SH-SY5Y (cell line): ENCODE data around the gene OBSL1.

Experiments used
- GATA2 ChIP-seq: IDR thresholded peaks from 2 replicates; pipeline ENCODE4 v1.6.1; 2011; ENCODE audit warnings: mild to moderate bottlenecking, low read depth, low read length
- GATA3 ChIP-seq: IDR thresholded peaks from 2 replicates; pipeline ENCODE4 v1.6.1; 2011; ENCODE audit warnings: low read depth, mild to moderate bottlenecking, low read length, moderate library complexity

DNA sequence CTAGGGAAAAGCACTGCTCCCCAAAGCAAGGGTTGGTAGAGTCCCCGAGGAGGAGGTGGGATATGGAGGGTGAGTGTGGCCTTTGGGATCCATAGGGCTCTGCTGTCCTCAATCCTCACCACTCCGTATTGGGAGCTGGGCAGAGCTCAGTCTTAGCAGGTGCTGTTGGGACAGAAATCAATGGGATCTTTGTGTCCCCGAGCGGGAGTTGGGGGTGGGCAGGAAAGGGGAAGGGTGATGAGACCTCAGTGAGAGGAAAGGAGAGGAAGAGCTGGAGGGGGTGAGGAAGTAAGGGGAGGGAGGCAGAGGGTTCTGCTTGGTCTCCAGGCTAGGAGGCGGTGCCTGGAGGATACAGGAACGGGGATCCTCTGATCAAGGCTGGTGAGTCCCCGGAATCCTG lies 54.5 kb downstream of the OBSL1 start:
- TF ChIP-seq GATA2 (no peak), GATA3 (no peak)
